Measurements from ENCODE around the gene GLIPR1L1. TPM values are rescaled to one million over a fixed set of nuclear protein-coding genes. Genes with fewer than 3 reads are reported as not detected.

Gene GLIPR1L1
- total RNA-seq, 2 experiments from 2014 or later, result not detected

DNA sequence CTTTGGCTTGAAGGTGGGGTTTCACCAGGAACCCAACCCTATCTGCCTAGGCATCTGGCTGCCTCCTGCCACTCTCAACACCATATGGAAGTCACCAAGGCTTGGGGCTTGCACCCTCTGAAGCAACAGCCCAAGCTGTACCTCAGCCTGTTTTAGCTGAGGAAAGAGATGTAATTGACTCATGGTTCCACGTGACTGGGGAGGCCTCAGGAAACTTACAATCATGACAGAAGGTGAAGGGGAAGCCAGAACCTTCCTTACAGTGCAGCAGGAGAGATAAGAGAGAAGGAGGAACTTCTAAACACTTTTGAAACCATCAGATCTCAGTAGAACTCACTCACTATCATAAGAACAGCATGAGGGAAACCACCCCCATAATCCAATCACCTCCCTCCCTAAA lies 26.9 kb downstream of the GLIPR1L1 start:
- Mint-ChIP-seq H3K27ac (no peak overlapping the region), H3K9me3 (no peaks in the 10 kb centered on the region), H3K36me3 (ENCODE audit: low read depth) (no peaks in the 10 kb centered on the region), H3K4me3 (no peak overlapping the region), H3K4me1 (ENCODE audit: low read depth) (no peaks in the 10 kb centered on the region), H3K27me3 (no peaks in the 10 kb centered on the region)
- DNase-seq (no peak), ATAC-seq (ENCODE audit: poor library complexity) (no peak)
- no peak overlapping the region for H3K4me3 ChIP-seq (ENCODE audit: low read length)
- TF ChIP-seq, protein P1, sequence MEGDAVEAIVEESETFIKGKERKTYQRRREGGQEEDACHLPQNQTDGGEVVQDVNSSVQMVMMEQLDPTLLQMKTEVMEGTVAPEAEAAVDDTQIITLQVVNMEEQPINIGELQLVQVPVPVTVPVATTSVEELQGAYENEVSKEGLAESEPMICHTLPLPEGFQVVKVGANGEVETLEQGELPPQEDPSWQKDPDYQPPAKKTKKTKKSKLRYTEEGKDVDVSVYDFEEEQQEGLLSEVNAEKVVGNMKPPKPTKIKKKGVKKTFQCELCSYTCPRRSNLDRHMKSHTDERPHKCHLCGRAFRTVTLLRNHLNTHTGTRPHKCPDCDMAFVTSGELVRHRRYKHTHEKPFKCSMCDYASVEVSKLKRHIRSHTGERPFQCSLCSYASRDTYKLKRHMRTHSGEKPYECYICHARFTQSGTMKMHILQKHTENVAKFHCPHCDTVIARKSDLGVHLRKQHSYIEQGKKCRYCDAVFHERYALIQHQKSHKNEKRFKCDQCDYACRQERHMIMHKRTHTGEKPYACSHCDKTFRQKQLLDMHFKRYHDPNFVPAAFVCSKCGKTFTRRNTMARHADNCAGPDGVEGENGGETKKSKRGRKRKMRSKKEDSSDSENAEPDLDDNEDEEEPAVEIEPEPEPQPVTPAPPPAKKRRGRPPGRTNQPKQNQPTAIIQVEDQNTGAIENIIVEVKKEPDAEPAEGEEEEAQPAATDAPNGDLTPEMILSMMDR (IDR thresholded peaks at IDR 0.05), result no peak
- intact Hi-C loops (cut with DNase I, micrococcal nuclease), result no loop called here
- POLR2A ChIA-PET, result no interaction called here
- H3K9me3 ChIP-seq (ENCODE audit: control insufficient read depth in 1 of 2, insufficient read depth in 1 of 2, low read length in 2 of 2), result no peaks in the 10 kb centered on the region
- no peak overlapping the region for H3K27ac ChIP-seq (ENCODE audit: low read depth in 1 of 2, low read length in 2 of 2)
- CTCF ChIA-PET, result no interaction called here
- no peaks in the 10 kb centered on the region for H3K36me3 ChIP-seq (ENCODE audit: insufficient read depth, low read length)
- H3K4me1 ChIP-seq (ENCODE audit: insufficient read depth, low read length), result no peaks in the 10 kb centered on the region
- no peaks in the 10 kb centered on the region for H3K27me3 ChIP-seq (ENCODE audit: control insufficient read depth in 1 of 2, insufficient read depth in 2 of 2, low read length in 2 of 2)

DNA sequence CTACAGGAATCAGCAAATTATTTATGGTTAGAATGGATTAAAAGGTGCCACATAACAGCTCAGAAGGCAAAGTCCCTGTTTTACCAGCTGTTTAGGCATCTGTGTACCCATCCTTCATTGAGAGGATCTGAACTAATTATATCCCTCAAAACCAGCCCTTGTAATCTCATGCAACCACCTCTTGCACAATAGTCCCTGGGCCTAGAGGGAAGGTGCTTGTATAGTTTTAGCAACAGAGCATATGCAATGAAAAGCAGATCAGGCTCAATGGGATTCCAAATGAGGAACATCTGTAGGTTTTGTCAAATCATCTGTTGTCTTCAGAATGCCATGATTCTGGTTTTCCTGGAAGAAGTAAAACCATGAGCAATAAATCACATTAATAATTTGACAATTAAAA lies 30.4 kb downstream of the GLIPR1L1 start:
- Mint-ChIP-seq H3K4me3 (no peak overlapping the region), H3K27me3 (no peaks in the 10 kb centered on the region), H3K36me3 (ENCODE audit: low read depth) (no peaks in the 10 kb centered on the region), H3K27ac (no peak overlapping the region), H3K9me3 (no peaks in the 10 kb centered on the region), H3K4me1 (ENCODE audit: low read depth) (no peaks in the 10 kb centered on the region)
- TF ChIP-seq, protein P1 (IDR thresholded peaks at IDR 0.05), result no peak
- ATAC-seq (ENCODE audit: poor library complexity) (no peak), DNase-seq (no peak)
- POLR2A ChIA-PET, result no interaction called here
- H3K27ac ChIP-seq (ENCODE audit: low read depth in 1 of 2, low read length in 2 of 2), result no peak overlapping the region
- H3K36me3 ChIP-seq (ENCODE audit: insufficient read depth, low read length), result no peaks in the 10 kb centered on the region
- no peak overlapping the region for H3K4me3 ChIP-seq (ENCODE audit: low read length)
- intact Hi-C loops (cut with DNase I, micrococcal nuclease), result no loop called here
- H3K4me1 ChIP-seq (ENCODE audit: insufficient read depth, low read length), result no peaks in the 10 kb centered on the region
- H3K9me3 ChIP-seq (ENCODE audit: control insufficient read depth in 1 of 2, insufficient read depth in 1 of 2, low read length in 2 of 2), result no peaks in the 10 kb centered on the region
- no peaks in the 10 kb centered on the region for H3K27me3 ChIP-seq (ENCODE audit: control insufficient read depth in 1 of 2, insufficient read depth in 2 of 2, low read length in 2 of 2)
- CTCF ChIA-PET, result no interaction called here

DNA sequence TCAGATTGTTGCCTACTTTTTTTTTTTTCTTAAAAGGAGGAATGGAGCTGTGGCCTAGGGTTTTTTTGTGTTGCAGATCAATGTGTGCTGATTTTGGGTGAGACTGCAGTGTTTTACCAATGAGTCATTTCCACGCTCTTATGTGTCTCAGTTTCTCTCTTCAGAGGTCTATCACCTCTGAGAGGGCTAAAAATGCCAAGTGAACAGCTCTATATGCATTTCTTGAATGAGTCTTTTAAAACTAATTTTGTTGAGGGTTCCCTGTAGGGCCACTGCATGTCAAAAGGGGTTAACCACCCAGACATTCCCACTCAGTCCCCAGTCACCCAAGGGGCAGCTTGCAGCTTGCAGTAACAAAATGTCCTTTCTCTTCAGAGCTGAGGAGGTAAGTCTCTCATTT lies 32.2 kb downstream of the GLIPR1L1 start:
- Histone ChIP-seq H3K27ac (ENCODE audit: low read depth in 1 of 2, low read length in 2 of 2) (no peak overlapping the region), H3K36me3 (ENCODE audit: insufficient read depth, low read length) (no peaks in the 10 kb centered on the region), H3K4me1 (ENCODE audit: insufficient read depth, low read length) (no peaks in the 10 kb centered on the region), H3K4me3 (ENCODE audit: low read length) (no peak overlapping the region), H3K27me3 (ENCODE audit: control insufficient read depth in 1 of 2, insufficient read depth in 2 of 2, low read length in 2 of 2) (no peaks in the 10 kb centered on the region), H3K9me3 (ENCODE audit: control insufficient read depth in 1 of 2, insufficient read depth in 1 of 2, low read length in 2 of 2) (no peaks in the 10 kb centered on the region)
- CTCF ChIA-PET, result no interaction called here
- intact Hi-C loops (cut with DNase I, micrococcal nuclease), result no loop called here
- TF ChIP-seq, protein P1 (IDR thresholded peaks at IDR 0.05), result no peak
- no peak overlapping the region for H3K4me3 Mint-ChIP-seq
- ATAC-seq (ENCODE audit: poor library complexity), result no peak
- no peaks in the 10 kb centered on the region for H3K4me1 Mint-ChIP-seq (ENCODE audit: low read depth)
- no peak overlapping the region for H3K27ac Mint-ChIP-seq
- H3K27me3 Mint-ChIP-seq, result no peaks in the 10 kb centered on the region
- POLR2A ChIA-PET, result no interaction called here
- H3K9me3 Mint-ChIP-seq, result no peaks in the 10 kb centered on the region
- no peaks in the 10 kb centered on the region for H3K36me3 Mint-ChIP-seq (ENCODE audit: low read depth)
- DNase-seq, result no peak
